ENCODE data around the gene NPBWR2.

NPBWR2 gene

DNA sequence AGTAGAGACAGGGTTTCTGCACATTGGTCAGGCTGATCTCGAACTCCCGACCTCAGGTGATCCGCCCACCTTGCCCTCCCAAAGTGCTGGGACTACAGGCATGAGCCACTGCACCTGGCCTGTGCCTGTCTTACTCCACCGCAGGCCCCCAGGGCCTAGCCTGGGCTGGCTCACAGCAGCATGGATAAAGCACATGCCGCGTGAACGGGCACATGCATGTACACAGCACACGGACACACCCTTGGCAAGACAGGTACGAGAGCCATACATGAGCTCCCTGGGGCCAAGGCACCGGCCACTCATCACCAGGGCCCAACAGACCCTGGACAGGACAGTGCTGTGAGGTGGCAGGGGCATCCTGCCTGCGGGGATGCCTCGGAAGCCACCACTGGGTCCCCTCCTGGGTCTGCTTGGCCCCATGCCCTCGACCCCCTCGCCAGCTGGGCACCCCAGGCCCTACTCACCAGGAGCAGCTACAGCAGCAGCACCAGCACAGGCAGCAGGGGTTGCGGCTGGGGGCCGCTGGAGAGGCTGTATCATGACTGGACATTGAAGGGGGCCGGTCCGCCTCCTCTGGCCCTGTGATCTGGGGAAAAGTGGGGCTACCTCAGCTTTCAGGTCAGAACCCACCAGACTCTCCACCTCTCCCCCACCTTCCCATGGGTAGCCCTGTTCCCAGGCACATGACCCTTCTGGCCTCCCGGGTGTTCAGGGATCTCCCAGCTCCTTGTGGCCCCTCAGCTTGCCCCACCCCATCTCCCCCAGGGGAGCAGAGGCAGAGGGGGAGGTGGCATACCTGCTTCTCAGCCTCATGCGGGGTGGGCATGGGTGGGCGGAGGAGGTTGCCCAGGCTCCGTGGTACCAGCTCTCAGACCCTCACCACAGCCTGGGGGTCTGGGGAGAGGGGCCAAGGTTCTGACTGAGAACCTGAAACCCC is 31.0 kb downstream of the NPBWR2 start:
- no peak for DNase-seq (ENCODE audit: extremely low read depth in 1 of 2, low read depth in 1 of 2)

DNA sequence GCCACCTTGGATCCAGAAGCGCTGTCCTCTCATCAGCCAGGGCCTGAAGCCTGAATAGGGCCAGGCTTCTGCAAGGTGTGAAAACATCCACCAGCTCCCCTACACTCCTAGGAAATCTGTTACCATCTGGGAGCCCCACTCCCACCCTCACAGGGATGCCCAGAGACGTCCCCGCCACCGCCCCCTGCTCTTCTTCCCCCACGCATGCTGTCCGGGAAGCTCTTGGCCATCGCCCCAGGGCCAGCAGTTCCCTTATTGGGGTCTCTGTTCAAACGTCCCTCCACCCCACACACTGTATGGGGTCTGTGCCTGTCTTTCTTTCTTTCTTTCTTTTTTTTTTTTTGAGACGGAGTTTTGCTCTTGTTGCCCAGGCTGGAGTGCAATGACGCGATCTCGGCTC is 31.8 kb downstream of the NPBWR2 start:
- DNase-seq (ENCODE audit: extremely low read depth in 1 of 2, low read depth in 1 of 2), result no peak

- DNase-seq (ENCODE audit: extremely low read depth in 1 of 2, low read depth in 1 of 2), result no peak
Observed at GRCh38 chr20:64074963-64075362, 32.4 kb downstream of the NPBWR2 start.

GRCh38 chr20:64074184-64074789 is 33.1 kb downstream of the NPBWR2 start:
- no peak for DNase-seq (ENCODE audit: extremely low read depth in 1 of 2, low read depth in 1 of 2)

GRCh38 chr20:64073476-64074183 is 33.7 kb downstream of the NPBWR2 start:
- no peak for DNase-seq (ENCODE audit: extremely low read depth in 1 of 2, low read depth in 1 of 2)

- no peak for DNase-seq (ENCODE audit: extremely low read depth in 1 of 2, low read depth in 1 of 2)
Observed at GRCh38 chr20:64072498-64073063, 34.8 kb downstream of the NPBWR2 start.

- DNase-seq (ENCODE audit: extremely low read depth in 1 of 2, low read depth in 1 of 2), result no peak
Observed at GRCh38 chr20:64071341-64072332, 35.7 kb downstream of the NPBWR2 start.

DNA sequence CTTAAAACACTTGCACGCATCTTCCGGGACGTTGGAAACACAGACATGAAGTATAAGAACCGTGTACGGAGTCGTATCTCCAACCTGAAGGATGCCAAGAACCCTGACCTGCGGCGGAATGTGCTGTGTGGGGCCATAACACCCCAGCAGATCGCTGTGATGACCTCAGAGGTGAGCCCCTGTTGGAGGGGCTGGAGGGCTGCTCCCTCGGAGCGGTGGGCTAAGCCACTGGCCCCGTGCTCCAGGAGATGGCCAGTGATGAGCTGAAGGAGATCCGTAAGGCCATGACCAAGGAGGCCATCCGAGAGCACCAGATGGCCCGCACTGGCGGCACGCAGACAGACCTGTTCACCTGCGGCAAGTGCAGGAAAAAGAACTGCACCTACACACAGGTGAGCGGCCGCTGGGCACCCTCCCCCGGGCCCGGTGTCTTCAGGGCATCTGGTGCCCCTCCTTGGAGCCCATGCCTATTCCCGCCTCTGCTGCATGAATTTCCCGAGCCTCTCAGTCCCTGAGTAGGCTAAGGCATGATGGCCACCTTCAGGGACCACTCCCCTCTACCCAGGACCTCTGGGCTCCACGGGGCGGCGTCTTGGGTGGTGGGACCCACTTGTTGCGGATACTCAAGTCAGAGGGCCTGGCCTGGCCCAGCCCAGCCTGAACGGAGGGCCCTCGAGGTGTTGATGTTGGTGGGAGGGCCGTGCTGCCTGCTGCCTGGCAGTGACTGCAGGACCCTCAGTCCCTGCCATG is 36.9 kb downstream of the NPBWR2 start:
- DNase-seq (ENCODE audit: extremely low read depth in 1 of 2, low read depth in 1 of 2), result no peak

GRCh38 chr20:64069614-64070243 is 37.6 kb downstream of the NPBWR2 start:
- DNase-seq (ENCODE audit: extremely low read depth in 1 of 2, low read depth in 1 of 2), result no peak

DNA sequence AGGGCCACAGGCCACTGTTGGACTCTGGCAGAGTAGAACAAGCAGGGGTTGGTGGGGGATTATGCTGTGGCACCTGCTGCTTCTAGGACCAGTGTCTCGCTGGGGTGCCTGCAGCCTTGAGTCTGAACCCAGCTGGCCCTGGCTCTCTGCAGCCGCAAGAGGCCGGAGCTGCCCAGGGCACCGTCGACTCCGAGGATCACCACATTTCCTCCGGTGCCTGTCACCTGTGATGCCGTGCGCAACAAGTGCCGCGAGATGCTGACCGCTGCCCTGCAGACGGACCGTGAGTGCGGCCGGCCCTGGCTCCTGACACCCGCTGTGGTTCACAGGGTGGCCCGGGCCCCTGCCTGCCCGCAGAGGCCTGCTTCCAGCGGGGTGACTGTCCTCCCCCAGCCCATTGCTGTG is 38.2 kb downstream of the NPBWR2 start:
- no peak for DNase-seq (ENCODE audit: extremely low read depth in 1 of 2, low read depth in 1 of 2)

- DNase-seq (ENCODE audit: extremely low read depth in 1 of 2, low read depth in 1 of 2), result no peak
Observed at GRCh38 chr20:64068386-64069208, 38.8 kb downstream of the NPBWR2 start.

- DNase-seq (ENCODE audit: extremely low read depth in 1 of 2, low read depth in 1 of 2), result no peak
Observed at GRCh38 chr20:64067733-64068307, 39.5 kb downstream of the NPBWR2 start.

DNA sequence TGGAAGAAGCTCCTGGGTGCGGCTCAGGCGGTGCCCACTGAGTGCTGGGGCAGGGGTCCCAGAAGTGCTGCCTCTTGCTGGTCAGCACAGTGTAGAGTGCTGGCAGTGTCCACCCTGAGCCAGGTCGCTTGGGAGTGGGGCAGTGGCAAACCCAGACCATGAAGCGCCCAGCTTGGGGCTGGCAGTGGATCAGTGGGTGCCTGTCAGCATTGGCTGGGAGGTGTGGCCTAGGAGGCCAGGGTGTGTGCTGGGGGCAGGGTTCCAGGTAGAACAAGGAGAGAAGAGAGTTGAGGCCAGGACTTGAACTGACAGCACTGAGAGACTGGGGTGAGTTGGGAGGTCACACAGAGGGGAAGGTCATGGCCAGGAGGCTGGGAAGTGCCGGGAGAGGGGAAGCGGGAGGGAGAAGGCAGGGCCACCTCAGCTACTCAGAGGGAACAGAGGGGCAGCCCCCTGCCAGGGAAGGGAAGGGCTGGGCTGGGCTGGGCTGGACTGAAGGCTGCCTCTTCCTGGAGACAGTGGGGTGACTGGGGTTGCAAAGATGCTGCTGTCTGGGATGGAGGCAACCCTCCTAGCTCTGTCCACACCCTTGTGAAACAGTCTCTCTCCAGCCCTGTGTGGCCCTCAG is 40.2 kb downstream of the NPBWR2 start:
- no peak for DNase-seq (ENCODE audit: extremely low read depth in 1 of 2, low read depth in 1 of 2)

DNA sequence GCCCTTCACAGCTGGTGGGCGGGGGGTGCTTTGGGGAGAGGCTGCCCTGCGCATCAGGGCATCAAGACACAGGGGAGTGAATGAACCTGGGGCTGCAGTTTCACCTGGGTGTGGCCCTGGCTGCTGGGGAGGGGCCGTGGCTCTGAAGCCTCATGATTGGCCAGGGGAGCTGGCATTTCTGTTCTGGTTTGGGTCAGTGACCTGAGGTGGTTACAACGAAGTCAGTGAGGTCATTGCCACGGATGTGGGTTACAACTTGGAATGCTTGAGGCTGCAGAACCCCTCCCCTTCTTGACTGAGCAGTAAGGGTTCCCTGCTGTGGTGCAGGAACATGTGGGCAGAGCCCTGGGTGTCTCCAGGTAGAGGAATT is 41.4 kb downstream of the NPBWR2 start:
- no peak for DNase-seq (ENCODE audit: extremely low read depth in 1 of 2, low read depth in 1 of 2)

DNA sequence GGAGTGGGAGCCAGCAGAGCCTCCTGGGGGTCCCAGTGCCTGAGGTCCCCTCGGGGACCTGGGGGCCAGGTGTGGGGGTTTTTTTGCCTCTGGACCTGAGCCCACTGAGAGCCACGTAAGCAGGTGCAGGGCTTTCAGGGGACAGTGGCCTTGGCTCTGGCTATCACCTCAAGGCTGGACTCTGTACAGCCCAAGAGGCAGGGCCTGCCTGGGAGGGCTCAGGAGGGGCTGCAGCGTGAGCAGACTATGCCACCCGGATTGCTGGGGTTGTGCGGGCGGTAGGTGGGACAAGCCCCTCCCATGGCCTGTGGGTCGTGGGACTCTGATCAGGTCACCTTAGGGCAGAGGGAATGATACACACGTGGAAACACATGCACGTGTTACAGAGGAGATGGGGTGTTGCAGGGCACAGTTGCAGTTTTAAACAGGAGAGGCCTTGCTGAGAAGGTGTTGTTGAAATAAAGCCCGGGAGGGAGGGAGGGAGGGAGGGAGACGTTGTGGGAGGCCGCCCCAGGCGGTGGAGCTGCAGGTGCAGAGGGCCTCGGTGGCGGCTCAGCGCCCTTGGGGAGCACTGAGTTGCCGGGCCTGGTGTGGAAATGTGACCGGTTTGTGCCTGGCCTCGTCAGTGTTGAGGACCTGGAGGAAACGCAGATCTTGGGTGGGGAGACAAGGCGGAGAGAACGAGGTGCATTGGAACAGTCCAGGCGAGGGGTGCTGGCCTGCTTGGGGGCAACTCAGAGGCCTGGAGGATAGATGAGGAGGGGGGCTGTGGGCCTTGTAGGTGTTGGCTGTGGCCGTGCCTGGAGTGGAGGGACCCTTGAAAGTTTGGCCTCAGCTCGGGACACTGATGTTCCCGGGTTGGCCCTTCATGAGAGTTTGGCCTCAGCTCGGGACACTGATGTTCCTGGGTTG is 42.0 kb downstream of the NPBWR2 start:
- DNase-seq (ENCODE audit: extremely low read depth in 1 of 2, low read depth in 1 of 2), result no peak

DNA sequence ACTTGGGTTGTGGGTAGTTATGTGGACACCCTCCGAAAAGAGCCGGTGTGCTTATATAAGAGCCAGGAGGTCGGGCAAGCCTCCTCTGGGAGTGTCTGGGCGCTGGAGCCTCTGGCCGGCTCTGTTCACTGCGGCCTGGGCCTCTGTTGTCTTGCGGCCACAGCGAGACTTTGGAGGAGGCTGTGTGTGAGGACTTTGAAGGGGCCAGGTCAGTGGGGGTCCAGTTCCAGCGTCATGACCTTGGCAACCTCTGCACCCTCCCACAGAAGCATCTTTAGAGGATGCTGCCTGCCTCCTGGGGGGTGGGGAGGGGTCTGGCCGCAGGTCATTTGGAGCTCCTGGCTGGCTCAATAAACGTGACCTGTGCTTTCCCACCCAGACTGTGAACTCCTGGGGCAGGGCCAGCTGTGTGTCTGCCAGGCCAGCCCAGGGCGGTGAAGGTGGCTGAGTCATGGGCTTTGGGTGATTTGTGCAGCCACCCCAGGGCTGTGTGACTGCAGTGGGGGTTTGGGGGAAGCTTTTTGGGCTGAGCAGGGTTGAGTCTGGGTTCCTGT is 43.1 kb downstream of the NPBWR2 start:
- no peak for DNase-seq (ENCODE audit: extremely low read depth in 1 of 2, low read depth in 1 of 2)
